Measurements from ENCODE around the gene RTP2. TPM values are rescaled to one million over a fixed set of nuclear protein-coding genes. Genes with fewer than 3 reads are reported as not detected.

RTP2 gene
- total and polyA plus RNA-seq, 9 of the 15 experiments (the other 6 are each of a cell fraction or from before 2014, with no cell fraction given), result not detected

GRCh38 chr3:187742351-187743171 lies 40.2 kb upstream of the RTP2 start:
- Histone ChIP-seq H3K4me2 (ENCODE audit: insufficient read depth, low read length) (peak overlapping the region; percentile 52), H3K36me3 (ENCODE audit: control insufficient read depth, insufficient read depth, low read length) (no peaks in the 10 kb centered on the region), H3K9ac (ENCODE audit: insufficient read depth in 1 of 2, low read depth in 2 of 2, low read length in 2 of 2) (peak overlapping the region in 1 of 2 experiments; percentile 38; a peak in 2 of 4 replicates)

More at GRCh38 chr3:187742351-187743171, 40.2 kb upstream of the RTP2 start:
- TF ChIP-seq KDM5B (IDR thresholded peaks at IDR 0.05; ENCODE audit: insufficient replicate concordance, low read depth, low read length) (peak; percentile 34), ZNF23 (CRISPR knock-in tag; IDR thresholded peaks at IDR 0.05) (no peak), ATF1 (CRISPR knock-in tag; IDR thresholded peaks at IDR 0.05) (no peak), ATF1 (tag; IDR thresholded peaks at IDR 0.05) (0 out of 2 replicates have a peak, but pooled peaks have one; percentile 10), VEZF1 (CRISPR knock-in tag; IDR thresholded peaks at IDR 0.05) (0 out of 2 replicates have a peak, but pooled peaks have one; percentile 28)
- TF ChIP-seq, protein P1, sequence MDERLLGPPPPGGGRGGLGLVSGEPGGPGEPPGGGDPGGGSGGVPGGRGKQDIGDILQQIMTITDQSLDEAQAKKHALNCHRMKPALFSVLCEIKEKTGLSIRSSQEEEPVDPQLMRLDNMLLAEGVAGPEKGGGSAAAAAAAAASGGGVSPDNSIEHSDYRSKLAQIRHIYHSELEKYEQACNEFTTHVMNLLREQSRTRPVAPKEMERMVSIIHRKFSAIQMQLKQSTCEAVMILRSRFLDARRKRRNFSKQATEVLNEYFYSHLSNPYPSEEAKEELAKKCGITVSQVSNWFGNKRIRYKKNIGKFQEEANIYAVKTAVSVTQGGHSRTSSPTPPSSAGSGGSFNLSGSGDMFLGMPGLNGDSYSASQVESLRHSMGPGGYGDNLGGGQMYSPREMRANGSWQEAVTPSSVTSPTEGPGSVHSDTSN (CRISPR knock-in tag; IDR thresholded peaks at IDR 0.05; ENCODE audit: low read depth), result no peak
- TF ChIP-seq, protein P1 (tag; conservative IDR thresholded peaks at IDR 0.05; ENCODE audit: low read depth), result peak; percentile 18; the same call in 1 of the 2 replicates
- Histone ChIP-seq H3K79me2 (ENCODE audit: control insufficient read depth, insufficient read depth, low read length) (peaks cover 47% of the 10 kb centered on the region), H4K20me1 (replicated peaks; ENCODE audit: control insufficient read depth, insufficient read depth, low read length) (peaks cover 16% of the 10 kb centered on the region; the same call in 1 of the 2 replicates), H3K9me1 (ENCODE audit: control insufficient read depth, insufficient read depth, low read length) (no peaks in the 10 kb centered on the region), H3K4me3 (peak overlapping the region; percentile 87), H2AFZ (ENCODE audit: low read depth, low read length) (peak overlapping the region; percentile 43), H3K27me3 (ENCODE audit: control insufficient read depth in 2 of 2, insufficient read depth in 2 of 2, low read length in 2 of 2) (peaks cover 0 to 8% of the 10 kb centered on the region in 2 experiments; a peak in 1 of 5 replicates), H3K9me3 (replicated peaks; ENCODE audit: control insufficient read depth, insufficient read depth, low read depth, low read length) (no peaks in the 10 kb centered on the region), H3K4me1 (replicated peaks in 1 of 2; ENCODE audit: control insufficient read depth in 2 of 2, insufficient read depth in 2 of 2, low read length in 2 of 2) (peaks cover 42 to 46% of the 10 kb centered on the region in 2 experiments), H3K27ac (ENCODE audit: extremely low read depth, low read depth, low read length) (peak overlapping the region; percentile 95)
- POLR2A ChIA-PET, result interaction anchor here (0.6 to 1.5 kb wide), 4 partner anchors 14 to 556 kb away, joined by 3 read pairs; no protein-coding TSS in a partner anchor
- no peak for FAIRE-seq
- in situ Hi-C loops (cut with MboI) (loop anchor here (5.0 to 25.0 kb wide), 2 partner anchors 1210 to 1395 kb away; no protein-coding TSS in a partner anchor), intact Hi-C loops (cut with micrococcal nuclease) (loop anchor here (5.0 to 10.0 kb wide), 5 partner anchors 172 to 1002 kb away; no protein-coding TSS in a partner anchor)
- BruUV-seq (replicated peaks), result no TSS peak
- DNase-seq (ENCODE audit: extremely low read depth in 1 of 4, low spot score in 3 of 4), result peak in 2 of 4 experiments; percentile 17 to 32
- ATAC-seq, result no peak
- 28% methylated on average over 13 of the region's 13 CpGs for WGBS (ENCODE audit: insufficient coverage, low coverage, missing lambda C conversion rate)
- CTCF ChIA-PET (ENCODE audit: low intra/inter-chr PET ratio), result interaction anchor here (0.5 to 5.4 kb wide), 4 partner anchors 323 to 1405 kb away, joined by 3 to 39 read pairs (median 4); no protein-coding TSS in a partner anchor

All from K562 (cell line).